ENCODE results near the gene KCNA3.

KCNA3 gene

GRCh38 chr1:110673805-110674336 is 869 bp downstream of the KCNA3 start:
- no peak overlapping the region for H3K4me3 ChIP-seq (replicated peaks; ENCODE audit: low read depth, low read length)
- TF ChIP-seq CTCF (IDR thresholded peaks at IDR 0.05; ENCODE audit: low read depth, low read length, missing control alignments) = no peak
- DNase-seq (ENCODE audit: extremely low read depth, low read depth) = no peak

- no peak for TF ChIP-seq CTCF (IDR thresholded peaks at IDR 0.05; ENCODE audit: low read depth, low read length, missing control alignments)
- no peak for DNase-seq (ENCODE audit: extremely low read depth, low read depth)
- H3K4me3 ChIP-seq (replicated peaks; ENCODE audit: low read depth, low read length) = no peak overlapping the region
Observed at GRCh38 chr1:110673197-110673701, 1.5 kb downstream of the KCNA3 start.

GRCh38 chr1:110672753-110673108 is 2.0 kb downstream of the KCNA3 start:
- no peak overlapping the region for H3K4me3 ChIP-seq (replicated peaks; ENCODE audit: low read depth, low read length)
- DNase-seq (ENCODE audit: extremely low read depth, low read depth) = no peak
- TF ChIP-seq CTCF (IDR thresholded peaks at IDR 0.05; ENCODE audit: low read depth, low read length, missing control alignments) = no peak

- no peak for TF ChIP-seq CTCF (IDR thresholded peaks at IDR 0.05; ENCODE audit: low read depth, low read length, missing control alignments)
- H3K4me3 ChIP-seq (replicated peaks; ENCODE audit: low read depth, low read length) = no peak overlapping the region
- DNase-seq (ENCODE audit: extremely low read depth, low read depth) = peak; percentile 10
Observed at GRCh38 chr1:110672001-110672752, 2.6 kb downstream of the KCNA3 start.

- H3K4me3 ChIP-seq (replicated peaks; ENCODE audit: low read depth, low read length) = no peak overlapping the region
- DNase-seq (ENCODE audit: extremely low read depth, low read depth) = no peak
- no peak for TF ChIP-seq CTCF (IDR thresholded peaks at IDR 0.05; ENCODE audit: low read depth, low read length, missing control alignments)
Observed at GRCh38 chr1:110671361-110671760, 3.4 kb downstream of the KCNA3 start.

- H3K4me3 ChIP-seq (replicated peaks; ENCODE audit: low read depth, low read length) = no peak overlapping the region
- DNase-seq (ENCODE audit: extremely low read depth, low read depth) = no peak
- no peak for TF ChIP-seq CTCF (IDR thresholded peaks at IDR 0.05; ENCODE audit: low read depth, low read length, missing control alignments)
Observed at GRCh38 chr1:110668549-110668948, 6.2 kb downstream of the KCNA3 start.
